Measurements from ENCODE around the gene CES3.

CES3 gene

GRCh38 chr16:66961065-66961744 lies at the start of gene CES3:
TSS of gene CES3 (plus strand) at chr16:66961266. CDS start at chr16:66961308, 42 bp downstream.
- H3K9me3 Mint-ChIP-seq = no peaks in the 10 kb centered on the region
- peak within 1 kb of the TSS; percentile 81 for H3K4me3 Mint-ChIP-seq

GRCh38 chr16:66911801-66912200 lies 49.3 kb upstream of the CES3 start:
- H3K9me3 Mint-ChIP-seq = no peaks in the 10 kb centered on the region

More at GRCh38 chr16:66961065-66961744, at the start of gene CES3:
- H3K36me3 Mint-ChIP-seq (ENCODE audit: low read depth) = no peaks in the 10 kb centered on the region
- peaks cover 33% of the 10 kb centered on the region for H3K4me1 Mint-ChIP-seq (ENCODE audit: low read depth)
- H3K27me3 Mint-ChIP-seq (ENCODE audit: low read depth) = peaks cover 4% of the 10 kb centered on the region
- peak within 1 kb of the TSS; percentile 89 for H3K27ac Mint-ChIP-seq

GRCh38 chr16:66913081-66913480 lies 48.0 kb upstream of the CES3 start:
- H3K4me1 Mint-ChIP-seq (ENCODE audit: low read depth) = no peaks in the 10 kb centered on the region
- H3K36me3 Mint-ChIP-seq (ENCODE audit: low read depth) = no peaks in the 10 kb centered on the region
- no peak overlapping the region for H3K4me3 Mint-ChIP-seq
- H3K9me3 Mint-ChIP-seq = no peaks in the 10 kb centered on the region
- H3K27me3 Mint-ChIP-seq (ENCODE audit: low read depth) = peaks cover under 1% of the 10 kb centered on the region
- H3K27ac Mint-ChIP-seq = no peak overlapping the region

More at GRCh38 chr16:66911801-66912200, 49.3 kb upstream of the CES3 start:
- H3K4me3 Mint-ChIP-seq = no peak overlapping the region
- H3K4me1 Mint-ChIP-seq (ENCODE audit: low read depth) = no peaks in the 10 kb centered on the region
- no peak overlapping the region for H3K27ac Mint-ChIP-seq
- no peaks in the 10 kb centered on the region for H3K36me3 Mint-ChIP-seq (ENCODE audit: low read depth)
- no peaks in the 10 kb centered on the region for H3K27me3 Mint-ChIP-seq (ENCODE audit: low read depth)

- peaks cover 4% of the 10 kb centered on the region for H3K27me3 Mint-ChIP-seq (ENCODE audit: low read depth)
- no peak overlapping the region for H3K27ac Mint-ChIP-seq
- no peak overlapping the region for H3K4me3 Mint-ChIP-seq
- no peaks in the 10 kb centered on the region for H3K9me3 Mint-ChIP-seq
- no peaks in the 10 kb centered on the region for H3K36me3 Mint-ChIP-seq (ENCODE audit: low read depth)
- H3K4me1 Mint-ChIP-seq (ENCODE audit: low read depth) = no peaks in the 10 kb centered on the region
Observed at GRCh38 chr16:66913711-66914110, 47.4 kb upstream of the CES3 start.

- Mint-ChIP-seq H3K27ac (no peak overlapping the region), H3K4me1 (ENCODE audit: low read depth) (no peaks in the 10 kb centered on the region), H3K27me3 (ENCODE audit: low read depth) (peaks cover 4% of the 10 kb centered on the region), H3K36me3 (ENCODE audit: low read depth) (no peaks in the 10 kb centered on the region), H3K9me3 (no peaks in the 10 kb centered on the region), H3K4me3 (no peak overlapping the region)
Observed at GRCh38 chr16:66914541-66914940, 46.5 kb upstream of the CES3 start.

GRCh38 chr16:66915041-66915440 lies 46.0 kb upstream of the CES3 start:
- Mint-ChIP-seq H3K27me3 (ENCODE audit: low read depth) (peaks cover 4% of the 10 kb centered on the region), H3K27ac (no peak overlapping the region), H3K9me3 (no peaks in the 10 kb centered on the region), H3K4me1 (ENCODE audit: low read depth) (no peaks in the 10 kb centered on the region), H3K4me3 (no peak overlapping the region), H3K36me3 (ENCODE audit: low read depth) (no peaks in the 10 kb centered on the region)

- Mint-ChIP-seq H3K36me3 (ENCODE audit: low read depth) (no peaks in the 10 kb centered on the region), H3K27me3 (ENCODE audit: low read depth) (peaks cover 11% of the 10 kb centered on the region), H3K9me3 (no peaks in the 10 kb centered on the region), H3K4me1 (ENCODE audit: low read depth) (no peaks in the 10 kb centered on the region), H3K4me3 (no peak overlapping the region), H3K27ac (no peak overlapping the region)
Observed at GRCh38 chr16:66916518-66916917, 44.5 kb upstream of the CES3 start.

GRCh38 chr16:66917741-66918140 lies 43.3 kb upstream of the CES3 start:
- Mint-ChIP-seq H3K4me3 (no peak overlapping the region), H3K27me3 (ENCODE audit: low read depth) (peaks cover 11% of the 10 kb centered on the region), H3K9me3 (no peaks in the 10 kb centered on the region), H3K27ac (no peak overlapping the region), H3K36me3 (ENCODE audit: low read depth) (no peaks in the 10 kb centered on the region), H3K4me1 (ENCODE audit: low read depth) (no peaks in the 10 kb centered on the region)

- H3K36me3 Mint-ChIP-seq (ENCODE audit: low read depth) = no peaks in the 10 kb centered on the region
- H3K9me3 Mint-ChIP-seq = no peaks in the 10 kb centered on the region
- no peaks in the 10 kb centered on the region for H3K4me1 Mint-ChIP-seq (ENCODE audit: low read depth)
- no peak overlapping the region for H3K27ac Mint-ChIP-seq
- H3K4me3 Mint-ChIP-seq = no peak overlapping the region
- H3K27me3 Mint-ChIP-seq (ENCODE audit: low read depth) = peaks cover 17% of the 10 kb centered on the region
Observed at GRCh38 chr16:66918355-66918754, 42.7 kb upstream of the CES3 start.

GRCh38 chr16:66918803-66919568 lies 42.1 kb upstream of the CES3 start, which contains the start of gene CDH16:
TSS of gene CDH16 (minus strand) at chr16:66918885. CDS start at chr16:66918065, 820 bp downstream.
- Mint-ChIP-seq H3K4me3 (no peak within 1 kb of the TSS), H3K36me3 (ENCODE audit: low read depth) (no peaks in the 10 kb centered on the region), H3K4me1 (ENCODE audit: low read depth) (peaks cover 4% of the 10 kb centered on the region), H3K27ac (no peak within 1 kb of the TSS), H3K9me3 (no peaks in the 10 kb centered on the region), H3K27me3 (ENCODE audit: low read depth) (peaks cover 24% of the 10 kb centered on the region)

GRCh38 chr16:66919569-66920298 lies 41.3 kb upstream of the CES3 start:
- H3K9me3 Mint-ChIP-seq = no peaks in the 10 kb centered on the region
- peaks cover 31% of the 10 kb centered on the region for H3K27me3 Mint-ChIP-seq (ENCODE audit: low read depth)
- no peak overlapping the region for H3K4me3 Mint-ChIP-seq
- peaks cover 4% of the 10 kb centered on the region for H3K4me1 Mint-ChIP-seq (ENCODE audit: low read depth)
- no peak overlapping the region for H3K27ac Mint-ChIP-seq
- H3K36me3 Mint-ChIP-seq (ENCODE audit: low read depth) = no peaks in the 10 kb centered on the region

- Mint-ChIP-seq H3K9me3 (no peaks in the 10 kb centered on the region), H3K4me3 (no peak overlapping the region), H3K36me3 (ENCODE audit: low read depth) (no peaks in the 10 kb centered on the region), H3K4me1 (ENCODE audit: low read depth) (peaks cover 4% of the 10 kb centered on the region), H3K27me3 (ENCODE audit: low read depth) (peaks cover 33% of the 10 kb centered on the region), H3K27ac (no peak overlapping the region)
Observed at GRCh38 chr16:66920299-66920590, 40.8 kb upstream of the CES3 start.

GRCh38 chr16:66920924-66921680 lies 40.0 kb upstream of the CES3 start:
- H3K9me3 Mint-ChIP-seq = no peaks in the 10 kb centered on the region
- H3K27me3 Mint-ChIP-seq (ENCODE audit: low read depth) = peaks cover 41% of the 10 kb centered on the region
- H3K36me3 Mint-ChIP-seq (ENCODE audit: low read depth) = no peaks in the 10 kb centered on the region
- H3K4me1 Mint-ChIP-seq (ENCODE audit: low read depth) = peaks cover 4% of the 10 kb centered on the region
- H3K27ac Mint-ChIP-seq = no peak overlapping the region
- H3K4me3 Mint-ChIP-seq = no peak overlapping the region

GRCh38 chr16:66921729-66922450 lies 39.2 kb upstream of the CES3 start:
- Mint-ChIP-seq H3K9me3 (no peaks in the 10 kb centered on the region), H3K4me1 (ENCODE audit: low read depth) (peaks cover 4% of the 10 kb centered on the region), H3K4me3 (no peak overlapping the region), H3K36me3 (ENCODE audit: low read depth) (no peaks in the 10 kb centered on the region), H3K27me3 (ENCODE audit: low read depth) (peaks cover 46% of the 10 kb centered on the region), H3K27ac (no peak overlapping the region)
